ENCODE measurements around the gene PRKAR2B. TPM values are rescaled to one million over a fixed set of nuclear protein-coding genes. Genes with fewer than 3 reads are reported as not detected.

The PRKAR2B gene
- total RNA-seq, 2 experiments from 2014 or later = 69.0 to 210 TPM

DNA sequence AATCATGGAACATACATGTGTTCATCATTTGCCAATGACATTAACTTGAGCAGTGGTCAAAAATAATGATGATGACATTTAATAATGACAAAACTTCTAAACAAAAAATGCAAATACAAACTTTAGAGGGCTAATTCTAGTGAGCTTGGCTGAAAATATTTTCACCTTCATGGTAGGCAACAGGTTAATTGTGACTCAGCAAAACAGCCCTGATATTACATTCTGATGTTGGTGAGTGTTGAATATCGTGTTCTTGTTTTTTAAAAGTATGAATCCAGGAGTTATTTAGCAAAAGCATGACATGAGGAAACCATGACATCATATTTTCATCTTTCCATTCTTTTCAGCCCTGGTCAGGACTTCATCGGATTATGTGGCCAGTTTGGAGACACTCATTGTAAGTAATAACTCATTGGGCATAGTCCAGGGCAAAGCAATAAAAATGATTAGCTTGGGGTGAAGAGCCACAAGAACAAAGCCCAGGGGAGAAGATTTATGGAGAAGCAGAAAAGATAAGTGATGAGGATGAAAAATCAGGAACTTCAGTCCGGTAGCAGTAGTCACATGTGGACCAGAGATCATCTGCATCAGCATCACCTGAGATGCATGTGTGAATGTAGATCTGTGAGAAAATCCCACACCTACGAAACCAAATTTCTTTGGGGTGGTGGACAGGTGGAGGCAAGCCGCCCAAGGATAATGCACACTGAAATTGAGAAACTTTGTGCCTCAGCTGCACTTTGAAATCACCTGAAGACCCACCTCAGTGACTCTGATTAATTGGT lies 46.8 kb upstream of the PRKAR2B start:
- H3K27ac ChIP-seq (ENCODE audit: low read depth, low read length, poor library complexity, severe bottlenecking) = no peak overlapping the region
- H4K20me1 ChIP-seq (ENCODE audit: insufficient read depth, low read length) = no peaks in the 10 kb centered on the region
- POLR2A ChIA-PET = interaction anchor here (1.7 kb wide), 1 partner anchor 10 kb away, joined by 4 read pairs; no protein-coding TSS in a partner anchor
- H3K4me1 ChIP-seq (ENCODE audit: insufficient read depth, low read length, poor library complexity, severe bottlenecking) = peaks cover 1% of the 10 kb centered on the region
- H3K36me3 ChIP-seq (ENCODE audit: insufficient read depth, low read length) = no peaks in the 10 kb centered on the region
- H3K9me2 ChIP-seq (ENCODE audit: insufficient read depth, low read length) = no peaks in the 10 kb centered on the region
- H3K9me3 ChIP-seq (ENCODE audit: low read length) = no peaks in the 10 kb centered on the region
- TF ChIP-seq EZH2phosphoT487 (IDR thresholded peaks at IDR 0.05; ENCODE audit: borderline replicate concordance, low read depth, low read length) = no peak
- TF ChIP-seq, protein P1, sequence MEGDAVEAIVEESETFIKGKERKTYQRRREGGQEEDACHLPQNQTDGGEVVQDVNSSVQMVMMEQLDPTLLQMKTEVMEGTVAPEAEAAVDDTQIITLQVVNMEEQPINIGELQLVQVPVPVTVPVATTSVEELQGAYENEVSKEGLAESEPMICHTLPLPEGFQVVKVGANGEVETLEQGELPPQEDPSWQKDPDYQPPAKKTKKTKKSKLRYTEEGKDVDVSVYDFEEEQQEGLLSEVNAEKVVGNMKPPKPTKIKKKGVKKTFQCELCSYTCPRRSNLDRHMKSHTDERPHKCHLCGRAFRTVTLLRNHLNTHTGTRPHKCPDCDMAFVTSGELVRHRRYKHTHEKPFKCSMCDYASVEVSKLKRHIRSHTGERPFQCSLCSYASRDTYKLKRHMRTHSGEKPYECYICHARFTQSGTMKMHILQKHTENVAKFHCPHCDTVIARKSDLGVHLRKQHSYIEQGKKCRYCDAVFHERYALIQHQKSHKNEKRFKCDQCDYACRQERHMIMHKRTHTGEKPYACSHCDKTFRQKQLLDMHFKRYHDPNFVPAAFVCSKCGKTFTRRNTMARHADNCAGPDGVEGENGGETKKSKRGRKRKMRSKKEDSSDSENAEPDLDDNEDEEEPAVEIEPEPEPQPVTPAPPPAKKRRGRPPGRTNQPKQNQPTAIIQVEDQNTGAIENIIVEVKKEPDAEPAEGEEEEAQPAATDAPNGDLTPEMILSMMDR (conservative IDR thresholded peaks at IDR 0.05; ENCODE audit: low read length) = no peak
- no TSS peak for BruUV-seq (replicated peaks)
- no peak for DNase-seq (ENCODE audit: low spot score)
- no peaks in the 10 kb centered on the region for H3K79me2 ChIP-seq (ENCODE audit: insufficient read depth, low read depth, low read length)
- H3K4me3 ChIP-seq (ENCODE audit: low read depth, low read length, poor library complexity, severe bottlenecking) = no peak overlapping the region
- CTCF ChIA-PET (ENCODE audit: unreplicated experiment) = no interaction called here
- H3K4me2 ChIP-seq (ENCODE audit: low read length) = no peak overlapping the region
- intact Hi-C loops (cut with micrococcal nuclease; ENCODE audit: unreplicated experiment) = no loop called here
- no peak overlapping the region for H2AFZ ChIP-seq (ENCODE audit: low read length)

DNA sequence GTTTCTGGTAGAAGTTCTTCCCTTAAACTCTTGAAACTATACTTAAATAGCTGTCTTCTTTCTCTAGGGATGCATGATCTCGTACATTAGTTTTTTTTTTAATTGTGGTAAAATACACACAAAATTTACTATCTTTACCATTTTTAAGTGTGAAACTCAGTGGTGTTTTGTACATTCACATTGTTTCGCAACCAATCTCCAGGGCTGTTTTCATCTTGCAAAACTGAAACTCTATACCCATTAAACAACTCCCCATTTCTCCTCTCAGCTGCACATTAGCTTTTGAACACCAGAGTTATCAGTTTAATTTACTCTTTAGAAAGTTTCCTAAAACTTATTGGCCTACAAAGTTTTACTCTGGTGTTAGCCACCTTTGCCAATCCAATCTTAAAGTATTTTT lies 45.5 kb upstream of the PRKAR2B start:
- no peaks in the 10 kb centered on the region for H4K20me1 ChIP-seq (ENCODE audit: insufficient read depth, low read length)
- H3K4me1 ChIP-seq (ENCODE audit: insufficient read depth, low read length, poor library complexity, severe bottlenecking) = no peaks in the 10 kb centered on the region
- ChIA-PET POLR2A (interaction anchor here (1.4 kb wide), 1 partner anchor 11 kb away, joined by 7 read pairs; no protein-coding TSS in a partner anchor), CTCF (ENCODE audit: unreplicated experiment) (no interaction called here)
- no peak overlapping the region for H2AFZ ChIP-seq (ENCODE audit: low read length)
- H3K79me2 ChIP-seq (ENCODE audit: insufficient read depth, low read depth, low read length) = no peaks in the 10 kb centered on the region
- H3K4me2 ChIP-seq (ENCODE audit: low read length) = no peak overlapping the region
- H3K27ac ChIP-seq (ENCODE audit: low read depth, low read length, poor library complexity, severe bottlenecking) = no peak overlapping the region
- H3K4me3 ChIP-seq (ENCODE audit: low read depth, low read length, poor library complexity, severe bottlenecking) = no peak overlapping the region
- TF ChIP-seq EZH2phosphoT487 (IDR thresholded peaks at IDR 0.05; ENCODE audit: borderline replicate concordance, low read depth, low read length) = no peak
- TF ChIP-seq, protein P1 (conservative IDR thresholded peaks at IDR 0.05; ENCODE audit: low read length) = no peak
- no peaks in the 10 kb centered on the region for H3K36me3 ChIP-seq (ENCODE audit: insufficient read depth, low read length)
- intact Hi-C loops (cut with micrococcal nuclease; ENCODE audit: unreplicated experiment) = no loop called here
- DNase-seq (ENCODE audit: low spot score) = no peak
- BruUV-seq (replicated peaks) = no TSS peak
- H3K9me2 ChIP-seq (ENCODE audit: insufficient read depth, low read length) = no peaks in the 10 kb centered on the region
- no peaks in the 10 kb centered on the region for H3K9me3 ChIP-seq (ENCODE audit: low read length)

DNA sequence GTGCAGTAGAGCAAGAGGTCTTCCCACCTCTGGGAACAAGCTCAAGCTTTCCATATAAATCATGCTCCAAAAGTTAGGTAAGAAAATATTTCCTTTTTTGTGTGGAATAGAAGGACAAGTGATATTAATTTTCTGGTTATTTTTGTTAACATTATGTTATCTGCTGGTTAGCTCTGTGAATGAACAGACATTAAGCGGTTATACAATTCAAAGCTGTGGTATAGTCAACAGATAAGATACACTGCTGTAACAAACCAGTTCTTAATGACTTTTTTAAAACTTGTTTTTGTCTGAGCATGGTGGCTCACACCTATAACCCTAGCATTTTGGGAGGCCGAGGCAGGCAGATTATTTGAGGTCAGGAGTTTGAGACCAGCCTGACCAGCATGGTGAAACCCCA lies 43.0 kb upstream of the PRKAR2B start:
- no peak for DNase-seq (ENCODE audit: low spot score)
- H2AFZ ChIP-seq (ENCODE audit: low read length) = no peak overlapping the region
- H3K4me1 ChIP-seq (ENCODE audit: insufficient read depth, low read length, poor library complexity, severe bottlenecking) = no peaks in the 10 kb centered on the region
- no peaks in the 10 kb centered on the region for H3K9me3 ChIP-seq (ENCODE audit: low read length)
- H3K27ac ChIP-seq (ENCODE audit: low read depth, low read length, poor library complexity, severe bottlenecking) = no peak overlapping the region
- H3K36me3 ChIP-seq (ENCODE audit: insufficient read depth, low read length) = no peaks in the 10 kb centered on the region
- no peak for TF ChIP-seq EZH2phosphoT487 (IDR thresholded peaks at IDR 0.05; ENCODE audit: borderline replicate concordance, low read depth, low read length)
- TF ChIP-seq, protein P1 (conservative IDR thresholded peaks at IDR 0.05; ENCODE audit: low read length) = no peak
- H3K79me2 ChIP-seq (ENCODE audit: insufficient read depth, low read depth, low read length) = no peaks in the 10 kb centered on the region
- CTCF ChIA-PET (ENCODE audit: unreplicated experiment) = interaction anchor here (1.0 kb wide), 1 partner anchor 38 kb away, joined by 3 read pairs; no protein-coding TSS in a partner anchor
- H3K9me2 ChIP-seq (ENCODE audit: insufficient read depth, low read length) = no peaks in the 10 kb centered on the region
- no peak overlapping the region for H3K4me3 ChIP-seq (ENCODE audit: low read depth, low read length, poor library complexity, severe bottlenecking)
- POLR2A ChIA-PET = interaction anchor here (0.7 to 1.1 kb wide), 2 partner anchors 16 to 23 kb away, joined by 3 to 4 read pairs; no protein-coding TSS in a partner anchor
- no peaks in the 10 kb centered on the region for H4K20me1 ChIP-seq (ENCODE audit: insufficient read depth, low read length)
- BruUV-seq (replicated peaks) = no TSS peak
- intact Hi-C loops (cut with micrococcal nuclease; ENCODE audit: unreplicated experiment) = no loop called here
- no peak overlapping the region for H3K4me2 ChIP-seq (ENCODE audit: low read length)
